IPS-11a (cell line): ENCODE measurements around the gene CAMK1D.
"Not testable (repeated sequence)": the region's sequence is repeated elsewhere in the genome, so short reads cannot be mapped to it uniquely, and the experiment has no call there.

Experiments
- H3K4me3 ChIP-seq: one replicate; pipeline ENCODE4 v1.5.1; 2013; ENCODE audit warnings: low read depth, low read length, control low read depth

The CAMK1D gene

DNA sequence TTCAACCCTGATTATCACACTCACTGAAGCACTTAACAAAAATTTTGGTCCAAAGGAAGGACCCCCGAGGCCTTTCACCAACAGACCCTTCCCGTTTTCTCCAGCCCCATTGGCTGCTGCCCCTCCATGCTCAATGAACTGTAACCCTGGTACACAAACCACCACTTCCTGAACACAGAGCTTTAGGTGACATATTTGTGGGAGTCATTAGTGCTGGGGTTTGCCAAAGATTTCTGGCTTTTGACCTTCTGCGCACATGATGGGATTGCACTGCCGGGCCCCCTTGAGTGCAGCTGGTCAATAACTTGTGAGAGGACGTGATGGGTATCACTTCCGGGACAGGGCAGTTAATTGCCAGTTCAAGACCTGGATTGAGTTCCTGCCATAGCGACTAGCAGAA lies 9.0 kb upstream of the CAMK1D start:
- H3K4me3 ChIP-seq: no peak overlapping the region

DNA sequence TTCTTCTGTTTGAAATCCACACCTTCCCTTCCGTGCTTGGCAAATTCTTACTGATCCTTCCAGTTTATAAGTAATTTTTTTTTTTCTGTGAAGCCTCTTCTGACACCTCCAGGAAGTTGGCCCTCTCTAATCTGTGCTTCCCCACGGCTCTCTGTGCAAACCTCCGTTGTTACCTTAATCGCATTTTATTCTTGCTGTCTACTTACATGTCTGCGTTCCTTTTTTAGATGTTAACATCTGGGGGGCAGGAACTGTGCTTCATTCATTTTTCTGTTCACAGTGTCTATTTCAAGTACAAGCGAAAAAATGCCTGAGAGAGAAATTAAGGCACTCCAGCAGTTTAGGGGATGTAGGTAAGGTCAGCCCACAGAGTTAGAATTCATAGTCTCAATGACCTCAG lies 8.4 kb upstream of the CAMK1D start:
- no peak overlapping the region for H3K4me3 ChIP-seq

DNA sequence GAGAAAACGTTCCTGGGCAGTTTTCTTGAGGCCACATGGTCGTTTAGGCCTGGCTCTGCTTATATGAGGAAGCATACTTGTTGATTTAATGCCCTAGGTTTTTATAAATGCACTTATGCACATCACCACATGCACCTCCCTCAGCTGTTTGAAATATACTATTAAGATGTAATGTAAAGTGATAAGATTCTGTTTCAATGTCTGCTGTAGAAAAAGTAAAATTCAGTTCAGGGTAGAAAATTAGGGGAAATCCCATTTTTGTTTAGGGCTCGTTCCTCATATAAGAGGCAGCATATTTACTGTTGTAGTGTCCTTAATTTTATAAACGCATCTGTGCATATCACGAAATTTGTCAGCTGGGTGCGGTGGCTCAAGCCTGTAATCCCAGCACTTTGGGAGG lies 7.8 kb upstream of the CAMK1D start:
- no peak overlapping the region for H3K4me3 ChIP-seq

DNA sequence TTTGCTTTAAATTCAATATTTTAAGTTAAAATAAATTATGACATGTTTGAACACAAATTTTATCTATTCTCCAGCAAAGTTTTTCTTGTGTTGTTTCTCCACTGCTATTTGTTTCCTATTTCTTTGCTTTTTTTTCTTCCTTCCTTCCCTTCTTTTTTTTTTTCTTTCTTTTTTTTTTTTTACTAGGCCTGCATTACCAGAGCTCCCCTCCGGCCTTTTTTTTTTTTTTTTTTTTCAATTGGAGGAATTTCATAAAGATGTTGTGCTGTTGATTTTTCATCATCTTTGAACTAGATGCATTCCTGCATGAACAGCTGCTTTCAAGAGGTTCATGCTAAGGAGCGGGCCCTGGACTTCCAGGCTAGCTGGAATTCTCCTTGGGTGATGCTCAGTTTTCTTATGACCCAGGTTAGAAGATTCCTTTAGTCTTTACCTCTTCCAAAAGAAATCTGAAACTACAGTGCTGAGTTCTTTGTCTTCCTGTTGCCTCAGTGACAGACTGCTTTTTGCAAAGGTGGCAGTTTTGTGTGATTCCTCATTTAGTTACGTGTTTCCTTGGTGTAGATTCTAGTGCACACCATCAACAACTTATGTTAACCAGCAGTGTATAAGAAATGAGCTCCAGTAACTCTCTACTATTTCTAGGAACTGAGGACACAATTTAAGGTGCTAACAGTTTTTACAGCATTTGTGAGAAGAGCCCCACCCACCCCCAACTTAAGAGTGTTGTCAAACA lies 4.8 kb upstream of the CAMK1D start:
- no peak overlapping the region for H3K4me3 ChIP-seq

DNA sequence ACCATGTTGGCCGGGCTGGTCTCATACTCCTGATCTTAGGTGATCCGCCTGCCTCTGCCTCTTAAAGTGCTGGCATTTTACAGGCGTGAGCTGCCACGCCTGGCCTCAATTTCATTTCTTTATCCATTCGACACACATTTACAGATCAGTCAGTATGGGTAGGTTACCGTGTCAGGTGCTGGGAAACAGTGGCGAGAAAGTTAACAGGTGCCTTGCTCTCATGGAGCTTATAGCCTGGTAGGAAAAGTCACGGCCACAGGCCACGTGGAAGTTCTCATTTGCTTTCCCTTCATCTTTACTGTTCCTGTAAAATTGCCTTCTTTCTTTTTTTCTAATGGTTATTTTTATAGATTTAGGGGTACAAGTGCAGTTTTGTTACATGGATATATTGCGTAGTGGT lies 2.6 kb upstream of the CAMK1D start:
- no peak overlapping the region for H3K4me3 ChIP-seq

DNA sequence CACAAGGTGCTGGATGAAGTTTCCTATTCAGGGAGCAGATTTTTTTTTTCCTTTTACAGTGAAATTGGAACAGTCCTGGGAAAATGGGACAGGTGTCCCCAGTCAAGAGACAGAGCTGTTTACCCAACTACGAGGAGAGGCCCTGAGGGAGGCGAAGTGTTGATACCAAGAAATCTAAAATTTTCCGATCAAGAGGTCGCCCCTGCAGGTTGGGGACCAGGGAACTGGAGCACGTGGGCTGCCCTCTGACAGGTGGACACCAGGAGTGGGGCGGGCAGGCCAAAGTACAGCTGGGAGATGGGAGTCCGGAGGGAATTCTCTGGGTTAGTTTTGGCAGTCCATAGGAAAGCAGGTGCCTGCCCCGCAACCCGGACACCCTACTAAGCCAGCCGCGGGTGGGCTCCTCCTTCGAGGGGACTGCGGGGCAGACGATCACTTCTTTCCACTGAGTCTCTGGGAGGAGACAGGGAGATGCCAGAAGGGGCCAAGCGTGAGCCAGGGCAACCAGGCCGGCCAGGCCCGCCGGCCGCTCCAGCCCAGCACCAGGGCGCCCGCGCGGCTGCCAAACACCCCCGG lies 965 bp upstream of the CAMK1D start:
- H3K4me3 ChIP-seq: peak overlapping the region; percentile 54

DNA sequence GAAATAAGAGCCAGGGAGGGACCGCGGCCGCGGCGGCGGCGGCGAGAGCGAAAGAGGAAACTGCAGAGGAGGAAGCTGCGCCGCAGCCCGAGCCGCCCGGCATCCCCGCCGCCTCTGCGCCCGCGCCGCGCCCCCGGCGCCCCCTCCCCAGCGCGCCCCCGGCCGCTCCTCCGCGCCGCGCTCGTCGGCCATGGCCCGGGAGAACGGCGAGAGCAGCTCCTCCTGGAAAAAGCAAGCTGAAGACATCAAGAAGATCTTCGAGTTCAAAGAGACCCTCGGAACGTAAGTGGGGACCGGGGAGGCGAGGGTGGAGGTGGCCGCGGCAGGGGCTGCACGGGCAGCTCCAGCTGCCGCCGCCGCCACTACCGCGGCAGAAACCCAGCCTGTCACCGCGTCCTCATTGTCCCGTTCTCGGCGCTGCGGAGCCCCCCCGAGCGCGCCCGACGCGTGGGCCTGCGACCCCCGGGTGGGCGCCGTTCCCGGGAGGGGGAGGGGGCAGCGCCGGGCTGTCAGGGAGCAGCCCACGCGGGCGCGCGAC lies 351 bp downstream of the CAMK1D start:
- H3K4me3 ChIP-seq: peak overlapping the region; percentile 88

DNA sequence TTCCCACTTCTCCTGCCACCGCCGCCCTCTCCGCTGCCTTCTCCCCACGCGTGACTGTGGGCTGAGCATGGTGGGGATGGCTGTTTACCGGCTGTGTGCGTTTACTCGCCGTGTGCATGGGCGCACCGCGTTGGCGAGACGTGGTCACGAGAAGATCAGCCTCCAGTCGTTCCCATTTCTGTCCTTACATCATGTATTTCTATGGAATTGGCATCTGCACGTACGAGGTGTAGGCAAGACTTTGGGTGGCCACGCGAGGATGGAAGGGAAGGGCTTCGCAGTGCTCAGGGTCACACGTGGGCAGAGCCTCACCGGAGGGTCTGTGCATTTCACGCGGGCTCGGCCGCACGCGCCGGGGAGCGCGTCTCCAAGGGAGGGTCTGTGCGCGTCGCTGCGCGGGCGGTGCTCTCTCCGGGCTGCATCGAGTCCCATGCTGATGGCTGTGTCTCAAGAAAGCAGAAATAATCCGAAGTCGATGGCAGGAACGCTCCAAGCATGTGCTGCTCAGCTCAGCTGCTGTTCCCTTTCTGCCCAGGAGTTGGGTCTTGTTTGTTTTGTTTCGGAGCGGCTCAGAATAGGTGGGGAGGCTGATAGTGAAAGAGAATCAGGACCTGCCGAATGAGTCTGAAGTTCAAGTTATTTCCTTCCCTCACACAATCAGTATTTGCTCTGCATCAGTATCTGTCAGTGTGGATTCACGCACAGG lies 973 bp downstream of the CAMK1D start:
- H3K4me3 ChIP-seq: peak overlapping the region; percentile 88

DNA sequence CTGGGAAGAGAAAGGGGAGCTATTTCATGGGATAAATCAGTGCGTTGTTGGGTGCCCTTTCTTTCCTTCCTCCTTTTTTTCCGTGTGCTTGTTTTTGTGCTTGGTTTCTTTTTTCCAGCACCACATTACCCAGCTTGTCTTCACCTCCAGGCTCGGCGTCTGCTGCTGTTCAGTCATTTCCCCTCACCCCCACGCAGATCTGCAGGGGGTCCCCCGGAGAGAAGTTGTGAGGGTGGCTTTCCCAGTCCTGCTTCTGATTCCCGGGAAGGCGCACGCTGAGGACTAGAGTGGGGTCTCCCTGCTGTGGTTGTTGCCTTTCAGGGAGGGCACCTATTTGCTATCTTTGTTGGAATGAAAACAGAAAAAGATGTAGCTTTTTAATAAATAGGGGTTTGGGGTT lies 1.6 kb downstream of the CAMK1D start:
- peak overlapping the region; percentile 88 for H3K4me3 ChIP-seq

DNA sequence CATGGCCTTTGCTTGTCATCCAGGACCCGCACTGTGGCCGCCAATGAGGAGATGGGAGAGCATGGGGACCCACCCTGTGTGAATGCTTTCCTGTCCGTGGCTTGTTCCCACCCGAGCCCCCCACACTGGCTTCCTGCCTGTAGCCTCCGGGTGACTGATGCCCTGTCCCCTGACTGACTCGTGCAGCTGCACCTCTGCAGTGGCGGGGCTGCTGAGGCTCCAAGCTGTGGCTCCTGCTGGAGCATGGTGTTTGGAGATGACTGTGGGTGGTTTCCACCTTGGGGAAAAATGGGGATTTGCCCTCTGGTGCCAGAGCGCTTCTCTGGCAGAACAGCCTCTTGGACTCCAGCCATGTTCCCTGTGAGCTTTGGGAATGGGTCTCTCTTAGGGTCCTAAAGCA lies 2.1 kb downstream of the CAMK1D start:
- no peak overlapping the region for H3K4me3 ChIP-seq

DNA sequence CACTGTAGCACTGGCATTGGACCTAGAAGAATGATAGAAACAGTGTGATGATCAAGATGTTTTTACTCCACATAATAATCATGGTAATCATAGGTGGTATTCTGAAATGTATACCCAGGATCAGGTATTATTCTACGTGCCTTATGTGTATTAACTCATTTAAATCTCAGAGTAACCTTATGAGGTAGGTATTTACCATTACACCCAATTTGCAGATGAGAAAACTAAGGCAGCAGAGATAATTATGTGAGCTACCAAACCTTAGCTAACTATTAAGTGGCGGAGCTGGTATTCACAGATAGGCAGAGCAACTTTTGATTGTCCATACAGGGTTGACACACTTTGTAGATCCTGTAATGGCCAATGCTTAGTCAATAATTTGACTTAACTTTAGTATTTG lies 2.5 kb downstream of the CAMK1D start:
- no peak overlapping the region for H3K4me3 ChIP-seq

DNA sequence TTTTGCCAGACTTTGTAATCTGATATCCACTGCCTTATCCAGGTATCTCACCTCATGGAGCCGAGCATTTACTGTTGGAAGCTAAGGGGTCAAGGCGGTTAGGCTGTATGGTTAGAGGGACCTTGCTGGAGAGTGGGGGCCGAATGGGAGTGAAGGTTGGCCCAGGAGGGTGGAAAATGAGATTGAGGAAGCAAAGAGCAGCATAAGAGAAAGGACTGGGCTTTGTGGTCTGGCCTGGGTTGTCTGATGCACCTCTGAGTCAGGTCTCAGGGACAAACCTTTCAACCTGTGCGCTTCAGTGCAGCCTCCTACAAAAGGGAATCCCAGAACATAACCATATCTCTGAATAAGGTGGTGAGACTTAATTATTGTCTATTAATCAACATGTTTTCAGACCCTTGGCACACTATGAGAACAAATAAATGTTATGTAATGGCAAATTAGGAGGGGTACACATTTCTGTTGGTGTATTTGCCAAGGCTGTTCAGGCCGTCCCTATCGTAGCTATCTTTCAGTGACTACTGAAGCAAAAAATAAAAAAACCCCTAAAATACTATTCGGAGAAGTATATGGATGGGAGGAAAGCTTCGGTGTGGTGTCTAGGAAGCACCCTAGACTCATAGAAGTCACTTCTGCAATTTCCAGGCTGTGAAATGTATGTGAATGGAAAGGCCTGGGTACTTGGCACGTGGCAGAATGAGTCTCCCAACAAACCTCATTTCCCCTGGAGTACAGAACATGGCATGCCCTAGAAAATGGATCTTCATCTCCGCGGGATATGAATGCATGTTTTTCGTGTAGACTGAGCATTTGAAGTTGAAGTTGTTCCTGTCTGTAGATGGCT lies 4.3 kb downstream of the CAMK1D start:
- H3K4me3 ChIP-seq: no peak overlapping the region

DNA sequence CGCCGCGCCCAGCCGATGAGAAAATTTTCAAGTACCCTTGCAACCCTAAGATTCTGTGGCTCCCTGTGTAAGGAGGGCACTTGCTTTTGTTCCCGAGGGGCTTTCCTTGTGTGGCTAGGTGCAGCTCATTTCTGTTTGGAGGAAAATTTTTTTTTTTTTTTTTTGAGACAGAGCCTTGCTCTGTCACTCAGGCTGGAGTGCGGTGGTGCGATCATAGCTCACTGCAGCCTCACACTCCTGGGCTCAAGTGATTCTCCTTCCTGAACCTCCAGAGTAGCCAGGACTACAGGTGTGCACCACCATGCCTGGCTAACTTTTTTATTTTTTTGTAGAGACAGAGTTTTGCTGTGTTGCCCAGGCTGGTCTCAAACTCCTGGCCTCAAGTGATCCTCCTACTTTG lies 5.3 kb downstream of the CAMK1D start:
- not testable (repeated sequence) for H3K4me3 ChIP-seq

DNA sequence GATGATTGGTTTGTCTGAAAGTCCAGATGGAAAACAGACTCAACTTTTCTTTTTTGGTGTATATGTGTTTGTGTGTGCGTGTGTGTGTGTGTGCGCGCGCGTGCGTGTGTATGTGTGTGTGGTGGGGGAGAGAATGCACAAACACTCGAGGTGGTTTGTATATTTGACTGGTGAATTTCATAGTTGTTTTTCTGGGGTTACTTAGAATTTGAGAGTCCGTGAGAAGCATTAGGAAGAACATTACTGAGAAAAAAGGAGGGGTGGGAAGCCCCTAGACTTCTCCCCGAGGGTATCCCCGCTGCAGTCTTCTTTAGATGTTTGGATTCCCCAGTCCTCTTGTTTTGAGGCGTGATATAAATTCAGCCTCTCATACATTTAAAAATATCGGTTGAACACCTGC lies 6.0 kb downstream of the CAMK1D start:
- no peak overlapping the region for H3K4me3 ChIP-seq

DNA sequence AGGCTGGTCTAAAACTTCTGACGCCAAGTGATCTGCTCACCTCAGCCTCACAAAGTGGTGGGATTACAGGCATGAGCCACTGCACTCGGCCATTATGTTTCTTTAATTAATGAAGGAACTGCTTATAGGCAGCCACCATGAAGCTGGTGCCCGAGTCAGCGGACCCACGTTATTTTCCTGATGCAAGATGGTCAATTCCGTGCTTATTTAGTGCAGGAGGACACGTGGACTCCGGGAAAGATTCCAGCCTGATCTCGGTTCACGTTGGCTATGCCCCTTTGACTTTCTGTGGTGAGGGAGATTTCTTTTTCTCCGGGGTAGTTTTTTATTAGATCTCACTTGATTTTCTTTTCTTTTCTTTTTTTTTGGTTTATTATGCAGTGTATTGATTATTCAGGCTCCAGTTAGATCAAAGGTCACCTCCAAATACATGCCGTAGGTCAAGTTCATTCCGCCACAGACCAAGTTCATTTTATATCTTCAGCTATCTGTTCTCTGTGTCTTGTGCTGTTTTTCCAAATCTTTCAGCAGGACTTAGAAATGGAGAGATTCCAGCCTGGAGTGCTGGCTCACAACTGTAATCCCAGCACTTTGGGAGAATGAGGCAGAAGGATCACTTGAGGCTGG lies 8.3 kb downstream of the CAMK1D start:
- H3K4me3 ChIP-seq: no peak overlapping the region

DNA sequence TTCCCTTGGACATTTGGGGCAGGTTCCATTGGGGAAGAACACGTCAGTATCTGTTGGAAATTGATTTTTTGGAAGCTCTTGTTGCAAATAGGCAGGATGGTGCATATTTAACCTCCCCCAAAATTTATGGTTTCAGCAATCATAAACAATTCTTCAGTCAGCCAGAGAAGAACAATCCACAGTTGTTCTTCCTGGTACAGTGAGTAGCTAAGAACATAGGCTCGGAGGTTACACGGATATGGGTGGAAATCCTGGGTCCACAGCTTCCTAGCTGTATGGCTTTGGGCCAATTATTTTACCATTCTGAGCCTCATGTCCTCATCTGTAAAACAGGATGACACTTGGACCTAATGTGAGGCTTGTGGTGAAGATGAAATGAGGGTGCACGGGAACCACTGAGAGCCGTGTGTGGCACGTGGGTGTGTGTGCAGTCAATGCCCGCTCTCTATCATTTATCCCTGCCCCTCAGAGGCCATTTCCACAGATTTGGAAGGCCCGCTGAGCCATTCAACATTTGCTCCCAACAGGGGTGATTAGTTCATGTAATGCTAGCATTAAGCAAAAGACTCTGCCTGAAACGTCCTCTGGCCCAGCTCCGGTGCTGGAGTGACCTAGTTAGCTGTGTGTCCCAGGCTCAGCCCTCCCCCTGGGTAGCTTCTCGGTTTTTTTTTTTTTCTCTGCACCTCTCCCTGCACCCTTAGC lies 9.7 kb downstream of the CAMK1D start:
- no peak overlapping the region for H3K4me3 ChIP-seq

DNA sequence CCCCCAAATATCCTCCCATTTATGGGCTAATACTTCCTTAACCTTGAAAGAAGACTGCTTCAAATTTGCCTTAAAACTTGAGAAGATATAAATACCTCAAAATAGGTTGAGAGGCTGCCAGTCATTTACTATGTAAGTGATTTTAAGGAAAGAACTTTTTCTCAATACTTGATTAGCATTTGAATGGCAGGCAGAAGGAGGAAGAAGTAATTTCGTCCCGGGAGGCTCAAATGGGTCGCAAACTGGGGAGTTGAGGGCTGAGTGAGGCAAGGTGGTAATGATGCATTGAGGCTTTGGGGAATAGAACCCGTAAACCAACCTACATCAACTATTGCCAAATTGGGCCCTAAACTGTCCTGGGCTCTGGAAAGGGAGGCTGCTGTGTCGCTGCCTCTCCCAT lies 11.1 kb downstream of the CAMK1D start:
- no peak overlapping the region for H3K4me3 ChIP-seq

DNA sequence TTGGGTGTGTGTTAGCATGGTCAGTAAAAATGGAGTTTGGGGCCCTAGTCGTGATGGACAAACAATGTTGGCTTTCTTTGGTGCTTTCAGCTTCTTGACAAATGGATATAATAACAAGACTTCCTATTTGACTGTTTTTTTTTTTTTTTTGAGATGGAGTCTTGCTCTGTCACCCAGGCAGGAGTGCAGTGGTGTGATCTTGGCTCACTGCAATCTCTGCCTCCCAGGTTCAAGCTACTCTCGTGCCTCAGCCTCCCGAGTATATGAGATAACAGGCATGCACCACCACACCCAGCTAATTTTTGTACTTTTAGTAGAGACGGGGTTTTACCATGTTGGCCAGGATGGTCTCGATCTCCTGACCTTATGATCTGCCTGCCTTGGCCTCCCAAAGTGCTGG lies 11.8 kb downstream of the CAMK1D start:
- H3K4me3 ChIP-seq: not testable (repeated sequence)

DNA sequence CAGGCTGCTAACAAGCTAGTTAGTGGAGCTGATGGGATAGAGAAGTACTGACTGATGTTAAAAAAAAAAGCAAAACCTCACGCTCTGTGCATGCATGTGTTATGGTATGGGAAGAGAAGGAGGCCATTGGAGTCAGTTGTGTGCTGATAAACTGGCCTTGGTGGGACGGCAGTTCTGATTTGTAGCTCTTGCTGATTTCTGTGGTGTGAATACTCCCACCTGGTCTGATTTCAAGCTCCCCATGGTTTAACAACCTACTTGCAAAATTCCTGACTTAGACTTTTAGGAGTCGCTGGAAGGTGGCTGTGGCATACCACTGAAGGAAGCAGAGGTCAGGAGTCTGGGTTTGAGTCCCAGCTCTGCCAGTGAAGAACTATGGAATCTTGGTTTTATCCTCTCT lies 15.2 kb downstream of the CAMK1D start:
- no peak overlapping the region for H3K4me3 ChIP-seq

DNA sequence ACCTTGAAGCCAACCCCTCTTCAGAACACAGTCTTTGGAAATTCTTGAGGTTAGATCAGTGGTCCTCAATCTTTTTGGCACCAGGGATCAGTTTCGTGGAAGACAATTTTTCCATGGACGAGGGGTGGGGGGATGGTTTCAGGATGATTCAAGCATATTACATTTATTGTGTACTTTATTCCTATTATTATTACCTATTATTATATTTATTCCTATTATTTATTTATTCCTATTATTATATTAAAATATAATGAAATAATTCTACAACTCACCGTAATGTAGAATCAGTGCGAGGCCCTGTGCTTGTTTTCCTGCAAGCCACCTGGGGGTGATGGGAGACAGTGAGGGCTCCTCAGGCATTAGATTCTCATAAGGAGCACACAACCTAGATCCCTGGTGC lies 17.9 kb downstream of the CAMK1D start:
- H3K4me3 ChIP-seq: no peak overlapping the region
